NK-92 (cell line): ENCODE data around the gene HOATZ.

ENCODE experiments used
- DNase-seq: peaks from one replicate; lab custom pipeline; 2025; ENCODE audit not compliant: unreplicated experiment; lab: John Stamatoyannopoulos, UW

HOATZ gene

DNA sequence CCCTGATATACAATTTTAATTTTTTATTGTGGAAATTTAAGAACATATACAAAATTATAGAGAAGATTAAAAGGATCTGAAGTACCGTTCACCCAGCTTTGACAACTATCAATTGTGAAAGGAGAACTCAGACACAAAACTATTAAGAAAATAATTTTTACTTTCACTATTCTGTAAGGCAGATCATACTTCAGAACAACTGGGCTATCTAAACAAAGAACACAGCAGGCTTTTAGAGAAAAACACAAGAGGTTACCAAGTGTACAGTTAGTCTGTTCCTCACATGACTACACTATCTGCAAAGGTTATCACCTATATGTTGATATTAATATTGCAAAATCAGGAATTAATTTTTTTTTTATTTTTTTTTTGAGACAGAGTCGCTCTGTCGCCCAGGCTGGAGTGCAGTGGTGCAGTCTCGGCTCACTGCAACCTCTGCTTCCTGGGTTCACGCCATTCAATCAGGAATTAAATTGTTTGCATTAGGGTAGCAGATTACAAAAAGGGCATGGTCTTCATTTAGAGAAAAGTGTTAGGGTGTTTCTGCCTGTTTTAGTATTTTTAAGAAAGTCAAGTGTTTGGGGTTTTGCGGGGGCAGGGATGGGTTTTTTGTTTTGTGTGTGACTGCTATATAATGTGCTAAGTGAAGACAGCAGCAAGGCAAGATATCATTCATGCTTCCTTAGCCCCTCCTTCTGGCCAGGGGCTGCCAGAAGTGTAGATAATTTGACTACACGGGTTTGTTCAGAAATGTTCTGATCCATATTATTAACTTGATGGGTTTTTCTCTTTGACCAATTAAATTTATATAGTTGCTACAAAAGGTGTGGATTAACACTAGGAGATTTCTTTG, 60.0 kb downstream of the HOATZ start:
- DNase-seq, result no peak

DNA sequence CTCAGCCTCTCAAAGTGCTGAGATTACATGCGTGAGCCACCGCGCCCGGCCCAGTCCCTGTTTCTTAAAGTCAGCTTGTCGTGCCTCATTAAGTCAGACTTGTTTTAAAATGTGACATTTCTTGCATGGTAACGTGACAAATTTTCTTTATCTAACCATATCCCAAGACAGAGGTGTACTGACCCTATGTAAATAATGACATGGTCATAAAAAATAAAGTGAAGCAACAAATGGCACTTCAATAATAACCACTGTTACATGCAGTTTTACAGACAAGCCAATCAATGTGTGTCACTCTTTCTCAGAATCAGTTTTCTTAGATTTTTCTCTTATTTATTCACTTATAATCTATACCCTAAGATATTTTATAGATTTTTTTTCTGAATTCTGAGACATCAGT, 61.2 kb downstream of the HOATZ start:
- no peak for DNase-seq

DNA sequence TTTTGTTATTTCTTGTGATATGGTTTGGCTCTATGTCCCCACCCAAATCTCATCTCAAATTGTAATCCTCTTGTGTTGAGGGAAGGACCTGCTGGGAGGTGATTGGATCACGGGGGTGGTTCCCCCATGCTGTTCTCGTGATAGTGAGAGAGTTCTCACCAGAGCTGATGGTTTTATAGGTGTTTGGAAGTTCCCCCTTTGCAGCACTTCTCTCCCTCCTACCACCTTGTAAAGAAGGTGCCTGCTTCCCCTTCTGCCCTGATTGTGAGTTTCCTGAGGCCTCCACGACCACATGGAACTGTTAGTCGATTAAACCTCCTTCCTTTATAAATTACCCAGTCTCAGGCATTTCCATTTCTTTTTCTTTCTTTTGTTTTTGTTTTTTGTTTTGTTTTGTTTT, 63.2 kb downstream of the HOATZ start:
- DNase-seq, result no peak

DNA sequence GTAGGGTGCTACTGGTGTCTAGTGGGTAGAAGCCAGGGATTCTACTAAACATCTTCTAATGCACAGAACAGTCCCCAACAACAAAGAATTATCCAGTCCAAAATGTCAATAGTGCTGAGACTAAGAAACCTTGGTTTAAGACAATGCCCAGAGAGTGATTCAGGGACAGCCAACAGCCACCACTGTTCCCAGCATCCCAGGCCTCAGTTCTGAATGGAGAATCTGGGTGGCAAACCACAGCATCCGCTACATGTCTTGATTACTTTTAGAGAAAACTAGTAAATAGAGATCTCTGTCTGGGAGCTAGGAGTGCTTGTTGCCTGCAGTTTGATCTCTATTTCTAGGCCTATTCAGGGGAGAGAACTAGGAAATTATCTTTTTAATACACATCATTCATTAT, 66.8 kb downstream of the HOATZ start:
- no peak for DNase-seq

DNA sequence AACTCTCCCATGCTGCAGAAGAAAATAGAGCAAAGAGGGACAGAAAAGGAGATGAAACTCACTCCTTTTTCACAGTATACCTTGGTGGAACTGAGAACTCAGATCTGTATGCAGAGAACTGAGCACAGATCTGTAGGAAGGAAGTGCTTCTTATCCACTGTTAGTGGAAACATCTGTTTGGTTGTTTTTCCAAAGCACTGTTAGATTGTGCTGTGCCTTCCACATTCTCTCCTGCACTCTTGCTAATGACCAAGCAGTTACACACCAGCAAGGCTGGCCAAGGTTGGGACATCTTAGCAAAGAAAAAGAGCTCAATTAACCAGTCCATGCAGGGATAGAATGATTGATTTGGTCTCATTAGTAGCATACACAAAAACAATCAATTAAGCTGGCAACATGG, 67.6 kb downstream of the HOATZ start:
- no peak for DNase-seq

DNA sequence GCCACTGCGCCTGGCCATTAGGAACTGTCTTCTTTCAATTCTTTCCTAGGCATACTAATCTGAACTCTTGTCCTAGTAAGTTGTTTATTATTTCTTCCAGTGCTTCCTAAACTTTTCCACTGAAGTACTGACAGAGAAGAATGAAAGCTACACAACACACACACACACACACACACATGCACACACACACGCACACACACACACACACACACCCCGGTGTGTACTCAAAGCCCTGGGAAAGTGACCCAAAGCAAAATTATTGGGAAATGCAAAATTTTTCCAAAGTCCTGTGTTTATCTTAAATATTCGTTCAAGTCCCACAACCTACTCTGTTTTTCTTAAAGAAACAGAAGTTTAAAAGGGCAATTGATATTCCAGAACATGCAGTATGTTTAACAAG, 68.3 kb downstream of the HOATZ start:
- no peak for DNase-seq

DNA sequence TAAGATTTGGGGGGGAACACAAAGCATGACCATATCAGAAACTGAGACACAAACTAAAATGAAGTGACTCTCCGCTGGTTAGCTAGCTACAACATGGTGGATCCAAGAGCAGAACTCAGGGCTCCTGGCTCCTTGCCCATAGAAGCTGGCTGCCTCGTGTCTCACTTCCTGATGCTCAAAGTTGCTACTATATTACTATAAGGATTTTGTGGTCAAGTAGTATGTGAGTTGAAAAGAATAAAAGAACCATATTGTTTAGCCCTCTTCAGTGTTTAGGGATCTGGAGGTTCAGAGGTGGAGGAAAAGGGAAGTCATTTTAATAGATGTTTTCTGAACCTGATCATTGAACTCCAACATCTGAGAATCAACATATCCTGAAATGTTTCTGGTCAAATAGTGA, 70.8 kb downstream of the HOATZ start:
- DNase-seq, result no peak

DNA sequence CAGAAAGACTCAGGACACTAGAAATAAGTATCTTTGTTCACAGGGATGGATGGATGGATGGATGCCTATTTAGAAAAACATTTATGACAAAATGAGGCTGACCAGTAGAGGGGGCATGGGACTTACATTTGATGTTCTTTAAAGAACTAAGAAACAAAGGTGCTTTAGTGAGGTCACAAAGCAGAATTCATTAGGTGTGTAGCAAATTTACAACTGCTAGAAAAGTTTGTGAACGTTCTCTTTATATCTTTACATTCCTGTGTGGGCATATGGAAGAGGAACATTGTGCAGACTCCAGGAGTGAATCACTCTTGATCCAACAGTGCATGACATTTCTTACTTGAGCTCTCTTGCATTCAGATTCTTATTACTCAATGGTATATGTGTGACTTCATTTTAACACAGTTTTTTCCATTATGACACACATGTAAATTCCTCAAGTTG, 71.8 kb downstream of the HOATZ start:
- DNase-seq, result no peak
